Measurements from ENCODE around the gene SRRT.

Gene SRRT

GRCh38 chr7:100892364-100893317 is 17.7 kb downstream of the SRRT start:
- Mint-ChIP-seq H3K27me3 (peaks cover 42% of the 10 kb centered on the region), H3K36me3 (ENCODE audit: low read depth) (peaks cover 11% of the 10 kb centered on the region), H3K9me3 (no peaks in the 10 kb centered on the region), H3K27ac (no peak overlapping the region), H3K4me1 (peaks cover 35% of the 10 kb centered on the region), H3K4me3 (no peak overlapping the region)
- ATAC-seq = no peak
- no peak for DNase-seq

DNA sequence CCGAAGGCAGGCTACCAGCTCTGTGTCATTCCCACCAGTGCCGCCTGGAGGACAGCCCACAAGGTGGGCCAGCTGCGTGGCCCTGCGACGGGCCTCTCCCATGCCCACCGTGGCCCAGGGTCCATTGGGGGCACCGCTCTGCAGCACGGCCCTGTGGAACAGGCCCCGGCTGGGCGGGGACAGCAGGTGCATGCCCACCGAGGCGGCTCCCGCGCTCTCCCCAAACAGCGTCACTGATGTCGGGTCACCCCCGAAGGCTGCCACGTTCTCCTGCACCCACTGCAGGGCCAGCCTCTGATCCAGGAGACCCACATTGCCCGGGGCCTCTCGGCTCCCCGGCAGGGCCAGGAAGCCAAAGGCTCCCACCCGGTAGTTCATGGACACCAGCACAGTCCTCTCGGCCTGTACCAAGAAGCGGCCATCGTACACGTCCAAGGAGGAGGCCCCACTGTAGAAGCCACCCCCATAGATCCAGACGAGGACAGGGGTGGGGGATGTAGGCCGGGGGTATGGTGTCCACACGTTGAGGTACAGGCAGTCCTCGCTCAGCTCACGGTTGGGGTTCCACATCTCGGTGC is 18.5 kb downstream of the SRRT start:
- H3K27me3 Mint-ChIP-seq = peaks cover 49% of the 10 kb centered on the region
- no peaks in the 10 kb centered on the region for H3K9me3 Mint-ChIP-seq
- H3K36me3 Mint-ChIP-seq (ENCODE audit: low read depth) = peaks cover 4% of the 10 kb centered on the region
- ATAC-seq (no peak), DNase-seq (no peak)
- no peak overlapping the region for H3K4me3 Mint-ChIP-seq
- H3K27ac Mint-ChIP-seq = no peak overlapping the region
- H3K4me1 Mint-ChIP-seq = peaks cover 27% of the 10 kb centered on the region

GRCh38 chr7:100893910-100894721 is 19.2 kb downstream of the SRRT start:
- H3K4me3 Mint-ChIP-seq = no peak overlapping the region
- no peaks in the 10 kb centered on the region for H3K9me3 Mint-ChIP-seq
- ATAC-seq (no peak), DNase-seq (no peak)
- H3K36me3 Mint-ChIP-seq (ENCODE audit: low read depth) = no peaks in the 10 kb centered on the region
- H3K27ac Mint-ChIP-seq = no peak overlapping the region
- peaks cover 24% of the 10 kb centered on the region for H3K4me1 Mint-ChIP-seq
- peaks cover 53% of the 10 kb centered on the region for H3K27me3 Mint-ChIP-seq

- ATAC-seq = no peak
- H3K4me3 Mint-ChIP-seq = peak overlapping the region; percentile 21
These were observed 20.2 kb downstream of the SRRT start for GRCh38 chr7:100894860-100895700.

GRCh38 chr7:100895701-100895955 is 20.7 kb downstream of the SRRT start, which contains the start of gene ACHE:
ACHE (minus strand) TSS chr7:100895888; CDS start chr7:100894232, 1,656 bp downstream.
- Mint-ChIP-seq H3K36me3 (ENCODE audit: low read depth) (no peaks in the 10 kb centered on the region), H3K27ac (no peak within 1 kb of the TSS), H3K4me3 (peak within 1 kb of the TSS; percentile 74), H3K27me3 (peaks cover 53% of the 10 kb centered on the region), H3K9me3 (no peaks in the 10 kb centered on the region), H3K4me1 (peaks cover 18% of the 10 kb centered on the region)
- ATAC-seq (no peak), DNase-seq (no peak)

More at GRCh38 chr7:100894860-100895700, 20.2 kb downstream of the SRRT start:
- peaks cover 23% of the 10 kb centered on the region for H3K4me1 Mint-ChIP-seq
- H3K9me3 Mint-ChIP-seq = no peaks in the 10 kb centered on the region
- H3K27ac Mint-ChIP-seq = no peak overlapping the region
- H3K27me3 Mint-ChIP-seq = peaks cover 55% of the 10 kb centered on the region
- DNase-seq = peak; percentile 76
- H3K36me3 Mint-ChIP-seq (ENCODE audit: low read depth) = no peaks in the 10 kb centered on the region

- ATAC-seq (no peak), DNase-seq (peak; percentile 37)
- H3K27me3 Mint-ChIP-seq = peaks cover 52% of the 10 kb centered on the region
- no peaks in the 10 kb centered on the region for H3K9me3 Mint-ChIP-seq
- peak overlapping the region; percentile 74 for H3K4me3 Mint-ChIP-seq
- no peaks in the 10 kb centered on the region for H3K36me3 Mint-ChIP-seq (ENCODE audit: low read depth)
- no peak overlapping the region for H3K27ac Mint-ChIP-seq
- H3K4me1 Mint-ChIP-seq = peaks cover 16% of the 10 kb centered on the region
These were observed 21.2 kb downstream of the SRRT start for GRCh38 chr7:100895956-100896731.

DNA sequence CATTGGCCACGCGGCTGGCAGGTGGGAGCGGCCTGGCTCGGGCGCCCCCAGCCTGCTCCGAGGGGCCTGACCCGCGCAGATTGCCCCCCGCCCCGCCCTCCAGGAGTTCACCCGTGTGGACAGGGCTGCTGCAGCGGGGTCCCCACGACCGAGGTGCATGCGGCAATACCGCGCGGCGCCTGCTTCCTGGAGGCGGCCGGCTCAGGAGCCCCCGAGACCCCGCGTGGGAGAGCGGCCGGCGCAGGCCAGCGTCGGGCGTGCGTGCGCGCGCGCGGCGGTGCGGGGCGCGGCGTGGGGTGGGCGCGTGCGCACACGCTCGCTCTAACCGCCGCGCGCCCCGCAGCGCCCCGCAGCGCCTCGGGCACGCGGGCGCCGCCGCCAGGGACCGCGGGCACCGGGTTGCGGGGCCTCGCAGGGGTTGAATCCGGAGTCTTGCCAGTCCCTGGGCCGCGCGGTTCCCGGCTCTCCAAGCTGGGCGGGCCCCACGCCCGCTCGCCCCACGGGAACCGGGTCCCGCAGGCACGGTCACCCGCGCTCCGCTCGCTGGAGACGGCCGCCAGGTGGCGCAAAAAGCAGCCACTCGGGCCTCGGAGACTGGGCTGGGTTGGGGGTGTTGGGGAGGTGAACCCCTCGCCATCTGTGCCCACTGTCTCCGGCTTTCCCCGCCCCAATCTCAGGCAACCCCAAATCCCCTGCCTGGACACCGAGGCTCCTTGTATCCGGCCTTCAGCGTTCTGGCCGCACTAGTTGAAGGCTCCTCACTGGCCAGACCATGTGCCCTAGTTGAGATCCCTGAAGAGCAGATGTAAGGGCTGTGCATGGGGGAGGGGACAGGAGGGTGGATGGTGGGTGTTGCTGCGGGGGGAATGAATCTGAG is 22.1 kb downstream of the SRRT start:
- ATAC-seq = no peak
- DNase-seq = peak; percentile 57
- Mint-ChIP-seq H3K27ac (no peak overlapping the region), H3K4me1 (peaks cover 11% of the 10 kb centered on the region), H3K9me3 (no peaks in the 10 kb centered on the region), H3K4me3 (peak overlapping the region; percentile 24), H3K27me3 (peaks cover 45% of the 10 kb centered on the region), H3K36me3 (ENCODE audit: low read depth) (no peaks in the 10 kb centered on the region)

GRCh38 chr7:100897772-100898454 is 23.0 kb downstream of the SRRT start:
- no peak overlapping the region for H3K4me3 Mint-ChIP-seq
- no peak for ATAC-seq
- peaks cover 36% of the 10 kb centered on the region for H3K27me3 Mint-ChIP-seq

GRCh38 chr7:100899432-100899831 is 24.5 kb downstream of the SRRT start:
- Mint-ChIP-seq H3K4me3 (no peak overlapping the region), H3K4me1 (peaks cover 9% of the 10 kb centered on the region), H3K9me3 (no peaks in the 10 kb centered on the region), H3K27ac (no peak overlapping the region), H3K36me3 (ENCODE audit: low read depth) (no peaks in the 10 kb centered on the region), H3K27me3 (peaks cover 31% of the 10 kb centered on the region)
- DNase-seq (no peak), ATAC-seq (no peak)

More at GRCh38 chr7:100897772-100898454, 23.0 kb downstream of the SRRT start:
- Mint-ChIP-seq H3K36me3 (ENCODE audit: low read depth) (no peaks in the 10 kb centered on the region), H3K9me3 (no peaks in the 10 kb centered on the region), H3K4me1 (peaks cover 11% of the 10 kb centered on the region), H3K27ac (no peak overlapping the region)
- DNase-seq = no peak

- peaks cover 28% of the 10 kb centered on the region for H3K27me3 Mint-ChIP-seq
- H3K4me1 Mint-ChIP-seq = peaks cover 7% of the 10 kb centered on the region
- H3K27ac Mint-ChIP-seq = no peak overlapping the region
- no peak for ATAC-seq
- no peaks in the 10 kb centered on the region for H3K9me3 Mint-ChIP-seq
- H3K4me3 Mint-ChIP-seq = no peak overlapping the region
- no peaks in the 10 kb centered on the region for H3K36me3 Mint-ChIP-seq (ENCODE audit: low read depth)
- no peak for DNase-seq
These were observed 26.1 kb downstream of the SRRT start for GRCh38 chr7:100900978-100901377.

DNA sequence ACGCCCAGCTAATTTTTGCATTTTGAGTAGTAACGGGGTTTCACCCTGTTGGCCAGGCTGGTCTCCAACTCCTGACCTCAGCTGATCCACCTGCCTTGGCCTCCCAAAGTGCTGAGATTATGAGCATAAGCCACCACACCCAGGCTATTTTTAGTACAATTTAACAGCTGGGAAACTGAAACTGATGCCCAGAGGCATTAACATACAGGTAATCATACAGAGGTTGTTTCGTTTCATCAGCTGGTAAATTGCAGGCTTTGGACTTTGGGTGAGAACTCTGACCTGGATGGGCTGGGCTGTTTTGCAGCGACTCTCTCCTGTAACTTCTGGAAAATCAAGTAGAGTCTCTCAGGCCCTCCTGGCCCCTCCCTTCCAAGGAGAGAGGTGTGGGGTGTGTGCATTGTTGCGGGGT is 27.0 kb downstream of the SRRT start:
- ATAC-seq = no peak
- Mint-ChIP-seq H3K4me1 (peaks cover 2% of the 10 kb centered on the region), H3K36me3 (ENCODE audit: low read depth) (no peaks in the 10 kb centered on the region), H3K27me3 (peaks cover 22% of the 10 kb centered on the region), H3K27ac (no peak overlapping the region), H3K4me3 (no peak overlapping the region), H3K9me3 (no peaks in the 10 kb centered on the region)
- DNase-seq = no peak

GRCh38 chr7:100902638-100903037 is 27.7 kb downstream of the SRRT start:
- Mint-ChIP-seq H3K4me1 (no peaks in the 10 kb centered on the region), H3K27ac (no peak overlapping the region), H3K27me3 (peaks cover 17% of the 10 kb centered on the region), H3K36me3 (ENCODE audit: low read depth) (no peaks in the 10 kb centered on the region), H3K9me3 (no peaks in the 10 kb centered on the region), H3K4me3 (no peak overlapping the region)
- DNase-seq (no peak), ATAC-seq (no peak)

Data from activated naive CD8-positive, alpha-beta T cell treated with anti-CD3 and anti-CD28 coated beads, Interleukin-2, amount 50 U/mL, for 24 hours (primary cell).